Activated CD8-positive, alpha-beta memory T cell treated with anti-CD3 and anti-CD28 coated beads for 4 hours (primary cell): ENCODE measurements around the gene C2CD4D.
A peak's percentile ranks its signal among the peaks of the same experiment; 100 is the strongest.

Experiments
- DNase-seq, 2 donors: peaks; one replicate each; pipeline ENCODE4 v3.0.0-alpha.2; 2020; ENCODE audit warnings: low read depth in 2 of 2

Gene C2CD4D

DNA sequence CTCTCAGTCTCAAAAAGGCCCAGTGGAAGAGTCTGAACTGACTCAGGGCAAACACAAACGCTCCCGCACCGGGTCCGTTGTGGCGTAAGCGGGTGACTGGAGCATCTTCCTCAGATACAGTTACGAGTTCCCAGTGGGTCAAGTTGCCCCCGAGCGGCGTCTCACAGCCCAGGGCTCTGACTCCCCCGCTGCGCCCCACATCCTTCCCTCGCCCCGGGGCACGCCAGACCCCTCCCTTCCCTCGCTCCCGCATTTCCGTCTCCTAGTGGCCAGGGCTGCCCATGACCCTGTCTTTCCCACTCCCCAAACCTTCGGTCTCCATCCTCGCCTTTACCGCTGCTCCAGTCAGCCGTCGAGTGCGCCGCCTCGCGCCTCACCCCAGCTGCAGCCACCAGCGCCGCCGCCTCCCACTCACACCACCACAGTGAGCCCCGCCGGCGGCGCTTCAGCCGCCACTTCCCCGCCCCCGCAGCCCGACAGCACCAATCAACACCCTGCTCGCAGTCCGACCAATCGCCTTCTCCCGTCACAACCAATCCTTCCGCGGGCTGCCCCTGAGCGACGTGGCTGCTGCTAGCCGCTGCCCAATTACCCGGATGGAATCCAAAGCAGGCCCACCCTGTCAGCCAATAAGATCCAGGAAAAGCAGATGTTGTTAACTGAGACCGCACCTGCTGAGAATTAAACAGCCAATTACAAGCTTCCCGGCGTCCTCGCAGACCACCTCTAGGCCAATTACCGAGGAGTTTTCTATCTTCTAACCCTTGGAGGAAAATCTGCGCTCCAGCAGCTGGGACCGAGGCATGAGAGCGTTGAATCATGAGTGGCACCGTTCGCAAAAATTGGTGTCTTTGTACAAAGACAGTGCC is 49.3 kb downstream of the C2CD4D start, which contains the start of gene TDRKH:
Gene TDRKH (minus strand): TSS at position 430 of the 869 bp plus-strand sequence. CDS start 7,478 bp downstream, outside the sequence.
- DNase-seq = peak; percentile 97 to 99
